T-helper 2 cell treated with Interferon-gamma antibody and Interleukin-4, amounts not matched to agents 5 μg/mL and 100 μg/mL, for 36 hours (primary cell): ENCODE data around the gene IFIT1.
"Not testable (repeated sequence)": the region's sequence is repeated elsewhere in the genome, so short reads cannot be mapped to it uniquely, and the experiment has no call there.

Experiments
- DNase-seq: peaks from one replicate; pipeline ENCODE4 v3.0.0; 2021; ENCODE audit warnings: low spot score
- H3K27ac Mint-ChIP-seq: one replicate; pipeline ENCODE4 v1.8.0; 2021; ENCODE audit warnings: mild to moderate bottlenecking, mixed read lengths
- H3K27me3 Mint-ChIP-seq: one replicate; pipeline ENCODE4 v1.8.0; 2021; ENCODE audit warnings: low read depth, mixed read lengths
- H3K36me3 Mint-ChIP-seq: one replicate; pipeline ENCODE4 v1.8.0; 2021; ENCODE audit warnings: low read depth, mixed read lengths
- H3K4me1 Mint-ChIP-seq: one replicate; pipeline ENCODE4 v1.8.0; 2021; ENCODE audit warnings: low read depth, mixed read lengths
- H3K4me3 Mint-ChIP-seq: one replicate; pipeline ENCODE4 v1.8.0; 2022; ENCODE audit warnings: mild to moderate bottlenecking, moderate library complexity, mixed read lengths
- H3K9me3 Mint-ChIP-seq: one replicate; pipeline ENCODE4 v1.8.0; 2021; ENCODE audit warnings: mixed read lengths

The IFIT1 gene

DNA sequence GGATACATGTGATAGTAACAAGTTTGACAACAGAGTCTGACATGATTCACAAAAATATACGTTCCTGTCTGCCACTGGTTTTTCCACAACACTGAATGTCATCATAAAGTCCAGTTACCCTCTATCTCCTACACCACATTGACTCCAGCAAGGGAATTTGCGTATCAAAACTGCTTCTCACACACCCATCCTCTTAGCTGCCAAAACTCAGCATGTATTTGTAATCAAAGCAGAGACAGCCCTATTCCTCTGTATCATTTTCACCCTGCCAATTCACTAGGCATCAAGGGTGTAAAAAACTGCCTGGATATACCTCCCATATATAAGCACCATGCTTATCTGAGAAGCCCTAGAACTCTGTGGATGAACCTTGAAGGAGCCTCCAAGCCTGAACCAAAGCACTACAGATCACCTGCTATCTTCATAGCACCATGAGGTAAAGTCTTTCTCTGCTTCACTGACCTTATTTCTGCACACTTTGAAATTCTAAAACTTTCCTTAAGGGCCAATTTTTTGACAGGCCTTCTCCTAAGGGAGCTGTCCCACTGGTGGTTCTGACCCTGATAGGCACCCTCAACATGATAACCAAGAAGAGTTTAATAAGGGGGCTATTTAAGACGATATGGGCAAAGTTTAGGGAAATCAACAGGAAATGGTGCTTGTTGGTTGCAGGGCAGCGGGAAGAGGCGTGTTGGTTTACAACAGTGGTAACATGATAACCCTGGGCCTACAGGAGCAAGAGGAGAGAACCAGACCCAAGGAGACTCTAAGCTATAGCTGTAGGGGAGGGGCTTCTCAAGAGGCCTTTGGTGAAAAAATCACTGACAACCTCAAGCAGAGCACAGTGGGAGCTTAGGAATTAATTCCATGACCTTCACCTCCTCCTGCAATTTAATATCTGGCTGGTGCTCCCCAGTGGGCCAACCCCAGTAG is 14.5 kb upstream of the IFIT1 start, which contains the start of gene IFIT1B:
TSS of gene IFIT1B (plus strand) at position 352 of the 933 bp plus-strand sequence. CDS start at position 432, 80 bp downstream.
- Mint-ChIP-seq H3K4me3 (no peak within 1 kb of the TSS), H3K27ac (no peak within 1 kb of the TSS), H3K9me3 (no peaks in the 10 kb centered on the region), H3K36me3 (no peaks in the 10 kb centered on the region), H3K4me1 (no peaks in the 10 kb centered on the region), H3K27me3 (peaks cover 22% of the 10 kb centered on the region)
- no peak for DNase-seq

- H3K4me1 Mint-ChIP-seq, result no peaks in the 10 kb centered on the region
- H3K27ac Mint-ChIP-seq, result no peak overlapping the region
- H3K36me3 Mint-ChIP-seq, result no peaks in the 10 kb centered on the region
- H3K27me3 Mint-ChIP-seq, result peaks cover 23% of the 10 kb centered on the region
- H3K4me3 Mint-ChIP-seq, result no peak overlapping the region
- no peak for DNase-seq
- H3K9me3 Mint-ChIP-seq, result no peaks in the 10 kb centered on the region
Measured at GRCh38 chr10:89379103-89379502, 13.3 kb upstream of the IFIT1 start.

DNA sequence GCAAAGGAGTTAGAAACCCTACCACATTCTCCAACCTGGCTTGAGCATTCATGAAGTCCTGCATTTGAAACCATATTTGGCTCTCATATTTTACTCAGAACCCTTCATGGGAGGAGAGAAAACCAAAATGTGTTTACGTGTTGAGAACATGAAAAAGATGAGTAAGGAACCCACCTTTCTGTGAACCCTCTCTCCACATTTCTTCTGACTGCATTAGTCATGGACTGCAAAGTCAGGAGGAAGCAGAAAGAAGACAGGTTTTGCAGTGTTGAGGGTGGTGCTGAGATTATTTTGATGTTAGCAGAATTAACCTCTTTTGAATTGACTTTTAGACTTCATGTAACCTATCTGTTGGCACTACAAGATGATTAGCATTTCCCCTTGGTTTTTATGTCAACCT is 9.7 kb upstream of the IFIT1 start:
- DNase-seq, result no peak
- no peaks in the 10 kb centered on the region for H3K36me3 Mint-ChIP-seq
- no peaks in the 10 kb centered on the region for H3K9me3 Mint-ChIP-seq
- peaks cover 30% of the 10 kb centered on the region for H3K27me3 Mint-ChIP-seq
- H3K27ac Mint-ChIP-seq, result no peak overlapping the region
- no peaks in the 10 kb centered on the region for H3K4me1 Mint-ChIP-seq
- H3K4me3 Mint-ChIP-seq, result no peak overlapping the region

DNA sequence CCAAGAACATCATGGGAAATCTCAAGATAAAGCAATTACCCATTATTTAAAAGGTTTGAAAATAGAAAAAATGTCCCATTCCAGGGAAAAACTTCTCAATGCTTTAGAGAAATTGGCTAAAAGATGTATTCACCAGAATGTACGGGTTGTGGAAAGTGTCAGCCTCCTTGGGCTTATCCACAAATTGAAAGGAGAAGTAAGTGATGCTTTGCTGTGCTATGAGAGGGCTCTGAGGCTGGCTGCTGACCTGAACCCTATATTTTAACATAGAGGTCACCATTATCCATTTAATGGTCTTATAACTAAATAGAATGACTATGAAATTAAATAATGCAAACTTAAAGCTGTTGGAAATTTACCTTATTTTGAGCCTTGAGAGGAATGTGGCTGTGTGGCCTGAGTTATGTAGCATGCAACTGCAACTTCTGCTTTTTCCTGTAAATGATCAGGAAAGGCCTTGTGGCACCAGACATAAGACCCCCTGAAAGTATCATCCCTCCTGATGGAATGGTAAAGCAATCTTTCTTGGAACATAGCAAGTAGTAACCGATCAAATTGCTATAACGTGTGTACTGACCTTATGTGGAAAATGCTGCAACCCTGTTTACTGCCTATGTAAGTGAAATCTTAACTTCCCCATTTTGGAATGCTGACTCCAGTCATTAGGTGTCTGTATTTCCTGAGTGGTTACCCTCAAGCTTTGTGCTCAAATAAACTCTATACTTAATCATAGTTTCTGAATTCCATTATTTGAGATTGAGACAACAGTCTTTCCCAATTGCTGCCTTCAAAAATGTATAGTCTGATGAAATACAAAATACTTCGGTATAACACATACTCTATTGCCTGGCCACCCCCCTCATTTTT is 7.7 kb upstream of the IFIT1 start:
- no peak for DNase-seq
- Mint-ChIP-seq H3K4me1 (no peaks in the 10 kb centered on the region), H3K36me3 (no peaks in the 10 kb centered on the region), H3K9me3 (no peaks in the 10 kb centered on the region), H3K27ac (no peak overlapping the region), H3K4me3 (no peak overlapping the region), H3K27me3 (peaks cover 30% of the 10 kb centered on the region)

DNA sequence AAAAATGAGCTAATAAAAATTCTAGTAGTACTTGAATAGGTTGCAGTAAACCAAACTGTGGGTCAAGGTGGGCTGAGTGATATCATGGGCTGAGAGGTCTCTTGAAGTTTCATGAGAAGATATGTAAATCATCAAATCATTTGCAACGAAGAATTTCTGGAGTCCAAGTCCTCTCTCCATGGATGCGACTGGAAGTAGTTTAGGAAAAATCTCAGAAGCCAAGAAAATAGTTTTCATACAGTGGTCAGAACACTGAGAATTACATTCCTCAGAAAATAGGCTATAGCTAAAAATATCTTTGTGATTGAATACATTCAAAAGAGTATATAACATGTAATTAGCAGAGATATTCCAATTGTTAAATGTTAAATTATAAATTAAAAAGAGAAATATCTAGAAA is 3.6 kb upstream of the IFIT1 start:
- Mint-ChIP-seq H3K27me3 (peaks cover 23% of the 10 kb centered on the region), H3K36me3 (no peaks in the 10 kb centered on the region)

DNA sequence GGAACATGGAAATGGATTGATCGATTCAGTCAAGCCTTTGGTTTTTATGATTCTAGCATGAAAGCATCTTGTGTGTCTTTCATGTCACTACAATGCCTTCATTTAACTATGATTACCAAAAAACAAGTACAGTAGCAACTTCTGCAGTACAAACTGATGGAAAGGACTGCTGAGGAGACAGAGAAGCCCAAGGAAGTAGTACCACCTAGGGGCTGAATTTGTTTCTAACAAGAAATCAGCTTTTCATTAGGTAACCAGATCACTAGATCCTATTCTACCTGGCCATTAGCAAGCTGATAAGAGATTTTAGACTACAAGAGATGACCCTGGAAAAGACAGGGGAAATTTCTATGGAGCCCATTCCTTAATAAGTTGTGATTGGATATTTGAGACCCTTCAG is 3.2 kb upstream of the IFIT1 start:
- no peak overlapping the region for H3K4me3 Mint-ChIP-seq
- no peaks in the 10 kb centered on the region for H3K9me3 Mint-ChIP-seq
- no peak for DNase-seq
- peaks cover 9% of the 10 kb centered on the region for H3K4me1 Mint-ChIP-seq
- H3K36me3 Mint-ChIP-seq, result no peaks in the 10 kb centered on the region
- peaks cover 20% of the 10 kb centered on the region for H3K27me3 Mint-ChIP-seq
- H3K27ac Mint-ChIP-seq, result no peak overlapping the region

More for the DNA sequence above, 3.6 kb upstream of the IFIT1 start:
- Mint-ChIP-seq H3K9me3 (no peaks in the 10 kb centered on the region), H3K27ac (no peak overlapping the region), H3K4me1 (peaks cover 9% of the 10 kb centered on the region), H3K4me3 (no peak overlapping the region)
- no peak for DNase-seq

- no peak for DNase-seq
- peaks cover 9% of the 10 kb centered on the region for H3K4me1 Mint-ChIP-seq
- H3K27me3 Mint-ChIP-seq, result peaks cover 12% of the 10 kb centered on the region
- H3K36me3 Mint-ChIP-seq, result no peaks in the 10 kb centered on the region
- no peaks in the 10 kb centered on the region for H3K9me3 Mint-ChIP-seq
- no peak overlapping the region for H3K4me3 Mint-ChIP-seq
- no peak overlapping the region for H3K27ac Mint-ChIP-seq
Measured at GRCh38 chr10:89390476-89391225, 1.8 kb upstream of the IFIT1 start.

DNA sequence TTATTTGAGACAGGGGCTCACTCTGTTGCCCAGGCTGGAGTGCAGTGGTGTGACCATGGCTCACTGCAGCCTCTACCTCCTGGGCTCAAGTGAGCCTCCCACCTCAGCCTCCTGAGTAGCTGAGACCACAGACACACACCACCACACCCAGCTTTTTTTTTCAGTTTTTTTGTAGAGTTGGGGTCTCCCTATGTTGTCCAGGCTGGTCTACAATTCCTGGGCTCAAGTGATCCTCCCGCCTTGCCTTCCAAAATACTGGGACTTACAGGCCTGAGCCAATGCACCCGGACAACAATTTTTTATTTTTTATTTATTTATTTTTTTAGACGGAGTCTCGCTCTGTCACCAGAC is 1.2 kb upstream of the IFIT1 start:
- H3K4me1 Mint-ChIP-seq, DNase-seq, H3K27ac Mint-ChIP-seq, H3K4me3 Mint-ChIP-seq, H3K36me3 Mint-ChIP-seq, H3K9me3 Mint-ChIP-seq, H3K27me3 Mint-ChIP-seq: not testable (repeated sequence)

GRCh38 chr10:89392974-89393373 is 551 bp downstream of the IFIT1 start:
- no peak for DNase-seq
- H3K36me3 Mint-ChIP-seq, result no peaks in the 10 kb centered on the region
- peaks cover 9% of the 10 kb centered on the region for H3K4me1 Mint-ChIP-seq
- H3K27me3 Mint-ChIP-seq, result peaks cover 7% of the 10 kb centered on the region
- no peaks in the 10 kb centered on the region for H3K9me3 Mint-ChIP-seq
- peak overlapping the region; percentile 88 for H3K27ac Mint-ChIP-seq
- H3K4me3 Mint-ChIP-seq, result peak overlapping the region; percentile 88

DNA sequence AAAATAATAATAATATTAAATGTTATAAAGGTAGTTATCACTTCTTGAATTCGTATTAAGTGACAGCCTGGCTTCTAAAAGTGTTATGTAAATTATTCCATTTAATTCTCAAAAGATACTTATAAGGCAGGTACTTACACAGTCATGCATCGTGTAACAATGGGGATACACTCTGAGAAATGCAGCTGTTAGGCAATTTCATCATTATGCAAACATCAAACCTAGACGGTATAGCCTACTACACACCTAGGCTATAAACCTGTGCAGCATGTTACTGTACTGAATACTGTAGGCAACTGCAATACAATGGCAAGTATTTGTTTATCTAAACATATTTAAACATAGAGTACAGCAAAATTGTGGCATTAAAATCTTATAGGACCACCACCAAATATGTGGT is 1.5 kb downstream of the IFIT1 start:
- no peak overlapping the region for H3K4me3 Mint-ChIP-seq

DNA sequence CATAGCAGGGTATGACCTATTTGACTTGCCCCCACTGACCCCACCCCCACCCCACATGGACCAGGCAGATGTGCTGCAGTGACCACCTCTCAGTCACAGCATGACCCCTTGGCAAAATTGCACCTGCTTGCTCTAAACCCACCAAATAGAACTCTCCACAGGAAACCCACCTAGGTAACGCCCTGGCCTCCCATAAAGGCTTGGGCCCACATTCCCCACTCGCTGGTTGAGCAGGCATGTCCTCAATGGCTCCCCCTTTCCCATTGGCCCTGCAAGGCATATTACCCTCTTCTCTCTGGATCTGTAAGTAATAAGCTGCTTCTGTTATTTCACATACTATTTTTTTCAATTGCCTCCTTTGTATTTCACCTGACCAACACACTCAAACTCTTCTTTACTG is 2.7 kb downstream of the IFIT1 start:
- Mint-ChIP-seq H3K36me3 (no peaks in the 10 kb centered on the region), H3K4me3 (no peak overlapping the region), H3K27ac (no peak overlapping the region), H3K27me3 (peaks cover 12% of the 10 kb centered on the region), H3K4me1 (peaks cover 9% of the 10 kb centered on the region), H3K9me3 (no peaks in the 10 kb centered on the region)
- no peak for DNase-seq

More for the DNA sequence above, 1.5 kb downstream of the IFIT1 start:
- Mint-ChIP-seq H3K9me3 (no peaks in the 10 kb centered on the region), H3K27ac (no peak overlapping the region), H3K27me3 (peaks cover 7% of the 10 kb centered on the region), H3K36me3 (no peaks in the 10 kb centered on the region), H3K4me1 (peaks cover 9% of the 10 kb centered on the region)
- DNase-seq, result no peak

- H3K27me3 Mint-ChIP-seq, result peaks cover 13% of the 10 kb centered on the region
- no peaks in the 10 kb centered on the region for H3K36me3 Mint-ChIP-seq
- peaks cover under 1% of the 10 kb centered on the region for H3K4me1 Mint-ChIP-seq
- no peak overlapping the region for H3K4me3 Mint-ChIP-seq
- no peaks in the 10 kb centered on the region for H3K9me3 Mint-ChIP-seq
- H3K27ac Mint-ChIP-seq, result no peak overlapping the region
- no peak for DNase-seq
Measured at GRCh38 chr10:89398003-89398749, 5.8 kb downstream of the IFIT1 start.

DNA sequence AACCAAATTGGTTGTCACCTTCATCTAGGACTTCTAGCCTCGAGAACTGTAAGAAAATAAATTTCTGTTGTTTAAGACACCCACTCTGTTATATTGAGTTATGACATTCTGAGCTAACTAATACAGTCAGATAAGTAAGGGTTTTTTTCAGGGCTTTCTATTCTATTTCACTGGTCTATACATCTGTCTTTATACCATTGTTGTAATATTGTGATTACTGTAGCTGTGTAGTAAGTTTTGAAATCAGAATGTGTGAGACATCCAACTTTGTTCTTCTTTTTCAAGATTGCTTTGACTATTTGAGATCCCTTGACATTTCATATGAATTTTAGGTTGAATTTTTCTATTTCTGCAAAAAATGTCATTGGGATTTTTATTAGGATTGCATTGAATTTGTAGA is 7.5 kb downstream of the IFIT1 start:
- Mint-ChIP-seq H3K4me3 (no peak overlapping the region), H3K9me3 (no peaks in the 10 kb centered on the region), H3K36me3 (peaks cover 4% of the 10 kb centered on the region), H3K27ac (no peak overlapping the region), H3K4me1 (no peaks in the 10 kb centered on the region), H3K27me3 (peaks cover 17% of the 10 kb centered on the region)
- DNase-seq, result no peak
